Ishikawa (cell line): ENCODE data around the gene ZNF23.

Experiments used
- CEBPB ChIP-seq: IDR thresholded peaks from 2 replicates; pipeline ENCODE4 v1.6.1; 2012
- CREB1 ChIP-seq: IDR thresholded peaks from 2 replicates; pipeline ENCODE4 v1.6.1; 2012; ENCODE audit warnings: low read depth
- EGR1 ChIP-seq: IDR thresholded peaks from 2 replicates; pipeline ENCODE4 v1.6.1; 2012
- EP300 ChIP-seq: IDR thresholded peaks from 2 replicates; pipeline ENCODE4 v1.6.1; 2012; ENCODE audit warnings: borderline replicate concordance
- FOXM1 ChIP-seq: IDR thresholded peaks from 2 replicates; pipeline ENCODE4 v1.6.1; 2012; ENCODE audit warnings: low read depth, borderline replicate concordance
- MAX ChIP-seq: IDR thresholded peaks from 2 replicates; pipeline ENCODE4 v1.6.1; 2012
- NFIC ChIP-seq: IDR thresholded peaks from 2 replicates; pipeline ENCODE4 v1.6.1; 2012
- RAD21 ChIP-seq: IDR thresholded peaks from 2 replicates; pipeline ENCODE4 v1.6.1; 2012; ENCODE audit warnings: low read depth
- REST ChIP-seq: IDR thresholded peaks from 2 replicates; pipeline ENCODE4 v1.6.1; 2012; ENCODE audit warnings: low read depth, mild to moderate bottlenecking
- TAF1 ChIP-seq: IDR thresholded peaks from 2 replicates; pipeline ENCODE4 v1.6.1; 2012; ENCODE audit warnings: low read depth, mild to moderate bottlenecking
- TCF12 ChIP-seq: IDR thresholded peaks from 2 replicates; pipeline ENCODE4 v1.6.1; 2012; ENCODE audit warnings: low read depth
- TEAD4 ChIP-seq: IDR thresholded peaks from 2 replicates; pipeline ENCODE4 v1.6.1; 2012
- USF1 ChIP-seq: IDR thresholded peaks from 2 replicates; pipeline ENCODE4 v1.6.1; 2012
- YY1 ChIP-seq: IDR thresholded peaks from 2 replicates; pipeline ENCODE4 v1.6.1; 2012; ENCODE audit warnings: low read depth
- ZBTB7A ChIP-seq: IDR thresholded peaks from 2 replicates; pipeline ENCODE4 v1.6.1; 2012; ENCODE audit warnings: low read depth

ZNF23 gene

GRCh38 chr16:71490361-71490760 lies 28.3 kb upstream of the ZNF23 start:
- no peak for TF ChIP-seq YY1
- TF ChIP-seq ZBTB7A, result no peak

GRCh38 chr16:71489122-71489521 lies 27.1 kb upstream of the ZNF23 start, which contains the start of gene ZNF19:
Gene ZNF19, minus strand, starts transcription at chr16:71489324. Its CDS starts 7,210 bp downstream, at chr16:71482114.
- TF ChIP-seq RAD21 (no peak), TCF12 (no peak)

- no peak for TF ChIP-seq TAF1
- TF ChIP-seq CREB1, result 0 out of 2 replicates have a peak, but pooled peaks have one; percentile 28
Measured at GRCh38 chr16:71484006-71484893, 22.2 kb upstream of the ZNF23 start.

- TF ChIP-seq TCF12 (no peak), FOXM1 (no peak), EGR1 (no peak), RAD21 (no peak), ZBTB7A (no peak), NFIC (no peak), EP300 (no peak), MAX (no peak), CREB1 (no peak), REST (no peak), TEAD4 (no peak), TAF1 (no peak), USF1 (no peak), CEBPB (no peak), YY1 (no peak)
Measured at GRCh38 chr16:71482569-71482968, 20.5 kb upstream of the ZNF23 start.

- TF ChIP-seq USF1 (no peak), FOXM1 (no peak), CEBPB (no peak), NFIC (no peak), TAF1 (no peak), RAD21 (no peak), MAX (no peak), TCF12 (no peak), EP300 (no peak), CREB1 (no peak), YY1 (no peak), EGR1 (no peak), ZBTB7A (no peak), REST (no peak), TEAD4 (no peak)
Measured at GRCh38 chr16:71480956-71481355, 18.9 kb upstream of the ZNF23 start.

GRCh38 chr16:71479420-71479819 lies 17.4 kb upstream of the ZNF23 start:
- TF ChIP-seq TCF12, result no peak
- peak; percentile 45 for TF ChIP-seq RAD21

GRCh38 chr16:71476457-71477124 lies 14.5 kb upstream of the ZNF23 start:
- no peak for TF ChIP-seq TCF12
- TF ChIP-seq CEBPB, result no peak
- TF ChIP-seq NFIC, result no peak
- TF ChIP-seq USF1, result no peak
- TF ChIP-seq TAF1, result no peak
- TF ChIP-seq EP300, result no peak
- TF ChIP-seq REST, result no peak
- no peak for TF ChIP-seq EGR1
- no peak for TF ChIP-seq ZBTB7A
- no peak for TF ChIP-seq YY1
- no peak for TF ChIP-seq MAX
- no peak for TF ChIP-seq CREB1
- no peak for TF ChIP-seq TEAD4
- TF ChIP-seq RAD21, result no peak
- TF ChIP-seq FOXM1, result no peak
